OCI-LY7 (cell line): Measurements from ENCODE around the gene KPTN.

Experiments used
- EZH2phosphoT487 ChIP-seq: fragments of 200-600 bp; sonication (generic); IDR thresholded peaks from 2 replicates; pipeline ENCODE4 v1.6.1; 2018; ENCODE audit warnings: low read depth, borderline replicate concordance, mild to moderate bottlenecking, mixed run types, antibody characterized with exemption, low read length, moderate library complexity, mixed read lengths
- TF ChIP-seq, protein P1 (sequence below): fragments of 200-600 bp; sonication (generic); conservative IDR thresholded peaks from 2 replicates; pipeline ENCODE4 v1.5.1; 2014; ENCODE audit warnings: mild to moderate bottlenecking, antibody characterized with exemption, low read length, moderate library complexity, mixed read lengths

DNA sequence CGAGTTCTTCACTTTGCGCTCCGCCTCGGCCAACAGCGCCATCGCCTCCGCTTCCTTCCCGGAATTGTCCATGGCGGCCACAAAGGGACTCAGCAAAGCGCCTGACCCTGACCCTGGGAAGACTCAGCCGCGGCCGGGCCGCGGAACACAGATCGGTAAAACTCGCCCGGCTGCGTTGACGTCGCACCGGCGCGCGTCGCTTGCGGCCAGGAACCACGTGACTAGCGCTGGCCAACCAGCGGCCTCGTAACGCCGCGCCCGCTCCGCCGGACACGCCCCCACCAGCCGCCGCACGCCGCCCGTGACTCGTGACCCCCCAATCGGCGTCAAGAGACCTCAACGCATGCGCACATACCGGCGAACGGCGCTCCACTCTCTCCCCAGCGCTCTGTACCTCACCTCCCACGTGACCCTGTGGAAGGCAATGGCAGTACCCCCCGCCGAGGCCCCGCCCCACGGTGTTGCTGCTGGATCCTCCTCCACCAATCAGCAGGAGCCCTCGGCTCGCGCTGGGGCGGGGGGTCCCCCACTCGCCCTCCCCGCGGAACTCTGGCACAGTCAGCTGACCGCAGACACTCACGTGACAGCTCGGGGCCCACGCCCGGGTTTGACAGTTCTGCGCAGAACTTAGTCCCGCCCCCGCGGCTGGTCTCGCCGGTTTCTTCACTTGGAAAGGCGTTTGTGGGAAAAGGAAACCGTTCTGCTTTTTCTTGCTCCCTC lies 31.0 kb upstream of the KPTN start, which contains the start of gene NAPA:
- TF ChIP-seq EZH2phosphoT487 = no peak
- TF ChIP-seq, protein P1, sequence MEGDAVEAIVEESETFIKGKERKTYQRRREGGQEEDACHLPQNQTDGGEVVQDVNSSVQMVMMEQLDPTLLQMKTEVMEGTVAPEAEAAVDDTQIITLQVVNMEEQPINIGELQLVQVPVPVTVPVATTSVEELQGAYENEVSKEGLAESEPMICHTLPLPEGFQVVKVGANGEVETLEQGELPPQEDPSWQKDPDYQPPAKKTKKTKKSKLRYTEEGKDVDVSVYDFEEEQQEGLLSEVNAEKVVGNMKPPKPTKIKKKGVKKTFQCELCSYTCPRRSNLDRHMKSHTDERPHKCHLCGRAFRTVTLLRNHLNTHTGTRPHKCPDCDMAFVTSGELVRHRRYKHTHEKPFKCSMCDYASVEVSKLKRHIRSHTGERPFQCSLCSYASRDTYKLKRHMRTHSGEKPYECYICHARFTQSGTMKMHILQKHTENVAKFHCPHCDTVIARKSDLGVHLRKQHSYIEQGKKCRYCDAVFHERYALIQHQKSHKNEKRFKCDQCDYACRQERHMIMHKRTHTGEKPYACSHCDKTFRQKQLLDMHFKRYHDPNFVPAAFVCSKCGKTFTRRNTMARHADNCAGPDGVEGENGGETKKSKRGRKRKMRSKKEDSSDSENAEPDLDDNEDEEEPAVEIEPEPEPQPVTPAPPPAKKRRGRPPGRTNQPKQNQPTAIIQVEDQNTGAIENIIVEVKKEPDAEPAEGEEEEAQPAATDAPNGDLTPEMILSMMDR = no peak
